Neutrophil (primary cell): Measurements from ENCODE around the gene PDE6B.
A peak's percentile ranks its signal among the peaks of the same experiment; 100 is the strongest.

Experiments
- H3K27ac ChIP-seq: fragments of 200-600 bp; sonication (generic); 2 replicates; pipeline ENCODE4 v1.5.1; 2016; ENCODE audit warnings: mild to moderate bottlenecking, moderate library complexity
- H3K27me3 ChIP-seq: fragments of 200-600 bp; sonication (generic); 2 replicates; pipeline ENCODE4 v1.6.0; 2016; ENCODE audit warnings: mild to moderate bottlenecking
- H3K36me3 ChIP-seq: fragments of 200-600 bp; sonication (generic); 2 replicates; pipeline ENCODE4 v1.5.1; 2017
- H3K4me1 ChIP-seq, 2 experiments: fragments of 200-600 bp in 1 of 2; sonication (generic) in 1 of 2; 1 replicate in 1 of 2; 2 replicates in 1 of 2; pipeline versions ENCODE4 v1.5.1 to v1.6.1; 2013 to 2016; ENCODE audit warnings: low read depth in 1 of 2, low read length in 1 of 2, mild to moderate bottlenecking in 1 of 2, moderate library complexity in 1 of 2; ENCODE audit not compliant: control insufficient read depth in 1 of 2, insufficient read depth in 1 of 2
- H3K4me3 ChIP-seq, 2 experiments: fragments of 200-600 bp in 1 of 2; sonication (generic) in 1 of 2; 1 replicate in 1 of 2; 2 replicates in 1 of 2; pipeline ENCODE4 v1.5.1; 2013 to 2016; ENCODE audit warnings: low read depth in 1 of 2, low read length in 1 of 2, mild to moderate bottlenecking in 1 of 2, moderate library complexity in 1 of 2
- H3K9me3 ChIP-seq: fragments of 200-600 bp; sonication (generic); 2 replicates; pipeline ENCODE4 v1.5.1; 2016
- CTCF ChIP-seq: fragments of 200-600 bp; sonication (generic); IDR thresholded peaks from 2 replicates; pipeline ENCODE4 v1.5.1; 2016; ENCODE audit warnings: antibody characterized with exemption

PDE6B gene

GRCh38 chr4:661231-661630, 35.9 kb downstream of the PDE6B start:
- no peaks in the 10 kb centered on the region for H3K27me3 ChIP-seq
- no peak for TF ChIP-seq CTCF
- no peaks in the 10 kb centered on the region for H3K9me3 ChIP-seq
- no peak overlapping the region for H3K4me3 ChIP-seq
- H3K27ac ChIP-seq: no peak overlapping the region
- peaks cover 4 to 10% of the 10 kb centered on the region in 2 experiments for H3K4me1 ChIP-seq
- H3K36me3 ChIP-seq: no peaks in the 10 kb centered on the region

- no peaks in the 10 kb centered on the region for H3K27me3 ChIP-seq
- no peaks in the 10 kb centered on the region for H3K36me3 ChIP-seq
- H3K27ac ChIP-seq: no peak overlapping the region
- no peak for TF ChIP-seq CTCF
- H3K4me3 ChIP-seq: no peak overlapping the region
- no peaks in the 10 kb centered on the region for H3K9me3 ChIP-seq
- peaks cover 4 to 10% of the 10 kb centered on the region in 2 experiments for H3K4me1 ChIP-seq
These were observed 36.7 kb downstream of the PDE6B start for GRCh38 chr4:661881-662761.

- no peaks in the 10 kb centered on the region for H3K27me3 ChIP-seq
- TF ChIP-seq CTCF: no peak
- peaks cover 4 to 10% of the 10 kb centered on the region in 2 experiments for H3K4me1 ChIP-seq
- H3K36me3 ChIP-seq: no peaks in the 10 kb centered on the region
- H3K9me3 ChIP-seq: no peaks in the 10 kb centered on the region
- H3K27ac ChIP-seq: no peak overlapping the region
- H3K4me3 ChIP-seq: peak overlapping the region; percentile 73 to 75
These were observed 37.7 kb downstream of the PDE6B start for GRCh38 chr4:663046-663437.

- H3K27me3 ChIP-seq: no peaks in the 10 kb centered on the region
- peaks cover 4 to 10% of the 10 kb centered on the region in 2 experiments for H3K4me1 ChIP-seq
- H3K9me3 ChIP-seq: no peaks in the 10 kb centered on the region
- no peak for TF ChIP-seq CTCF
- H3K36me3 ChIP-seq: no peaks in the 10 kb centered on the region
- peak overlapping the region; percentile 73 to 75 for H3K4me3 ChIP-seq
- H3K27ac ChIP-seq: peak overlapping the region; percentile 37
These were observed 38.4 kb downstream of the PDE6B start for GRCh38 chr4:663438-664428.

GRCh38 chr4:664713-665231, 39.4 kb downstream of the PDE6B start:
- H3K4me3 ChIP-seq: no peak overlapping the region
- H3K27me3 ChIP-seq: no peaks in the 10 kb centered on the region
- H3K4me1 ChIP-seq: peaks cover 4 to 10% of the 10 kb centered on the region in 2 experiments

More at GRCh38 chr4:664713-665231, 39.4 kb downstream of the PDE6B start:
- TF ChIP-seq CTCF: no peak
- Histone ChIP-seq H3K9me3 (no peaks in the 10 kb centered on the region), H3K36me3 (no peaks in the 10 kb centered on the region), H3K27ac (no peak overlapping the region)
